Omental fat pad (tissue), 4 donors: Measurements from ENCODE around the gene TOR4A. TPM values are rescaled to one million over a fixed set of nuclear protein-coding genes. Genes with fewer than 3 reads are reported as not detected.

Experiments
- ATAC-seq: fragments of 150-250 bp; one replicate; pipeline ENCODE4 v1.9.1; 2016; ENCODE audit warnings: mild to moderate bottlenecking, moderate library complexity; ENCODE audit not compliant: low FRiP score
- DNase-seq: peaks from one replicate; pipeline ENCODE4 v3.0.0-alpha.2; 2019; ENCODE audit warnings: low spot score
- total RNA-seq, 4 donors: library from RNA; depleted of rRNA; stranded (reverse); fragments of >200 nt; gene quantifications; one replicate each; pipeline ENCODE4 v1.1.0, GENCODE V29; 2016
- TF ChIP-seq, protein P1 (sequence below), 3 donors: fragments of 450-650 bp; IDR thresholded peaks; one replicate each; pipeline ENCODE4 v1.5.1; 2016 to 2017; ENCODE audit warnings: antibody characterized with exemption in 3 of 3, mild to moderate bottlenecking in 3 of 3, moderate library complexity in 2 of 3

TOR4A gene
- total RNA-seq, 4 donors from 2014 or later = 9.8 to 17.7 (median 11.6) TPM

DNA sequence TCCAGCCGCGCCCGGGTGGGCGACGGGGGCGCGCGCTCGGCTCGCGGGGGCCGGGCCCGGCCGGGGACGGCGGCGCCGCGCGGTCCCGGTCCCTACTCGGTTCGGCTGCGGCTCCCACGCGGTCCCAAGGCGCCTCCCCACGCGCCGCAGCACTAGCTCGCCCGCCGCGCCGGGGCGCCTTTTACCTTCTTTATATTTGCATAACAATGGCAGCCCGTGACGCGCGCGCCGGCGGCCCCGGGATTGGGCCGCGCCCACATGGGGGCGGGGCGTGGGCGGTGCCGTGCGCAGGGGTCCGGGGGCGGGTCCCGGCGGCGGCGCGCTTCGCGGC, 24.6 kb downstream of the TOR4A start, which contains the start of gene NRARP:
Gene NRARP (minus strand): TSS at position 154 of the 331 bp plus-strand sequence. CDS start 343 bp downstream, outside the sequence.
- ATAC-seq (peak; percentile 70), DNase-seq (peak; percentile 84)

DNA sequence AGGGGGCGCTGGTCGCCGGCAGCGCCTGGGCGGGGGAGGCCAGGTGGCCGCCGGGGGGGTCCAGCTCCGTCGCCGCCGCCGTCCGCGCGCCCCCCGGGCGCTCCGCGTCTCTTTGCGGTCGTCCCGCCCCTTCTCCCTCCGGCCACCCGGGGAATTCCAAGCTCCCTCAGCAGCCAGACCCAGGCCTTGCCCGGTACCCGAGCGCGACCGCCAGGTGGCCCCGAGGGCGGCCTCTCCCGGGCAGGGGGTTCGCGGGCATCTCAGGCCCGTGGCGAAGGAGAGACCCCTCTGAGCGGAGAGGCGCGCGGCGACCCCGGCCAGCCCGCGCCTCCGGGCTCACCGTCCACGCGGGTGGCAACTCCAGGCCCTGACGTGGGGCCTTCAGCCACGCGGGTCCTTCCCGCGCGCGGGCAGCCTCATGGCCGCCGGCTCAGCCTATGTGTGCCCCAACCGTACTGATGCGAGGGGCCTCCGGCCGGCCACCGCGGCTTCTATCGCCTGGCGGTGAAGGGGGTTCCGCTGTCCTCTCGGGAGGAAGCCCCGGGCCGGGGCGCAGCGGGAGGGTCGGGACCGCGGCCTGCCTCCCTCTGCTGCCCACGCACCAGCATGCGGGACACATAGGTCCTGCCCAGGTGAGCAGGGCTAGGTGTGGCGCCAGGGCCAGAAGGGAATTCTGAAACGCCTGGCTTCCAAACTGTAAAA, 25.1 kb downstream of the TOR4A start:
- DNase-seq = no peak
- TF ChIP-seq, protein P1, sequence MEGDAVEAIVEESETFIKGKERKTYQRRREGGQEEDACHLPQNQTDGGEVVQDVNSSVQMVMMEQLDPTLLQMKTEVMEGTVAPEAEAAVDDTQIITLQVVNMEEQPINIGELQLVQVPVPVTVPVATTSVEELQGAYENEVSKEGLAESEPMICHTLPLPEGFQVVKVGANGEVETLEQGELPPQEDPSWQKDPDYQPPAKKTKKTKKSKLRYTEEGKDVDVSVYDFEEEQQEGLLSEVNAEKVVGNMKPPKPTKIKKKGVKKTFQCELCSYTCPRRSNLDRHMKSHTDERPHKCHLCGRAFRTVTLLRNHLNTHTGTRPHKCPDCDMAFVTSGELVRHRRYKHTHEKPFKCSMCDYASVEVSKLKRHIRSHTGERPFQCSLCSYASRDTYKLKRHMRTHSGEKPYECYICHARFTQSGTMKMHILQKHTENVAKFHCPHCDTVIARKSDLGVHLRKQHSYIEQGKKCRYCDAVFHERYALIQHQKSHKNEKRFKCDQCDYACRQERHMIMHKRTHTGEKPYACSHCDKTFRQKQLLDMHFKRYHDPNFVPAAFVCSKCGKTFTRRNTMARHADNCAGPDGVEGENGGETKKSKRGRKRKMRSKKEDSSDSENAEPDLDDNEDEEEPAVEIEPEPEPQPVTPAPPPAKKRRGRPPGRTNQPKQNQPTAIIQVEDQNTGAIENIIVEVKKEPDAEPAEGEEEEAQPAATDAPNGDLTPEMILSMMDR (IDR thresholded peaks at IDR 0.05) = peak in 1 of 3 donors; percentile 52
- peak; percentile 12 for ATAC-seq

More for the DNA sequence above, 24.6 kb downstream of the TOR4A start, which contains the start of gene NRARP:
- TF ChIP-seq, protein P1 (IDR thresholded peaks at IDR 0.05) = no peak

DNA sequence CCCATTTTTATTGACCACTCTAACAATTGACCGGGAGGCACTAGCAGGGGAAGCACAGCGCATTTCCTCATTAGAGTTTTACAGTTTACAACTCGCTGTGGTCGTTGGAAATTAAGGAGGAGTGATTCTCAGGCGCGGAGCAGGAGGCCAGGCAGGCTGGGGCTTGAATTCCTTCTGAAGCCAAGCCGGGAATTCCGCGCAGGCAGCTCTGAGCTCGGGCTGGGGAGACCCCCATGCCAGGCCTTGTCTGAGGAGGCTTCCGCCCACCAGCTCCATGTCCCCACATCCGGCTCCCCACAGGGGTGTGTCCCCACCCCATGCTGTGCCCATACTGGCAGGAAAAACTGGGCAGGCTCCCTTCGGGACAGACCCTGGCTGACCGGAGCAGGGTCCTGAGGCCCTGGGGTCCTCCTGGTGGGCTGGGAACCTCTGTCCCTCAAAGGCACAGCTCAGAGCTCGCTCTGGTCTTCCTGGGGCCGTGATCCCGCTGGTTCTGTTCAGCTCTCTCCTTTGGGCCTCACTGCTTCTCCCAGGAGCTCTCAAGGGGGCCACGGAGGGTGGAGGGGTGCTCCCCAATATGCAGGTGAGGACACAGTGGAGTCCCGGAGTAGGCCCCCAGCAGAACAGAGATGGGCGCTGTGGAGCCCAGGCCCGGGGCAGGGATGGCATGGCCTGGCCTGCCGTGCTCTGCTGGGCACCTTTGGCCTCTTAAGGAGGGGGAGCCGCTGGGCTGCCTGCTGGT, 25.8 kb downstream of the TOR4A start:
- TF ChIP-seq, protein P1 (IDR thresholded peaks at IDR 0.05) = no peak

DNA sequence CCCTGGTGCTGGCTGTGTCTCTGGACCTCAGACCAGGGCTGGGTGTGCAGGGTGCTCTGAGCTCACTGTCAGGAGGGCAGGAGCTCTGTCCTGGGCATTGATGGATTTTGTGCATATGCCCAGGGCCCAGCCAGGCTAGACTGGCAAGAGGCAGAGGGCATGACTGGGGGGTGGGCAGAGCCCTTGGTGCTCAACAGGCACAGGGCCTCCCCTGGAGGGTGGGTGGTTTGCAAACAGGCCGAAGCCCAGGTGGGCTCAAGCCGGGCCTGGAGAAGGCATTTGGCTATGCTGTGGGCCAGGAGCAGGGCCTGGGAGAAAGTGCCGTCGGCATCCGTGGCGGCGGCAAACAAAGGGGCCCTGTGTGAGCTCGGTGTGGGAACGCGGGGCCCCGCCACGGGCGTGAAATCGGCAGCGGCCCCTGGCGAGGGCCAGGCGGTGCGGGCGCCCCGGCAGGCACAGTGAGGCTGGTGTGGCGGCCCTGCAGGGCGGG, 26.4 kb downstream of the TOR4A start:
- ATAC-seq (no peak), DNase-seq (no peak)
- TF ChIP-seq, protein P1 (IDR thresholded peaks at IDR 0.05) = no peak

More for the DNA sequence above, 25.8 kb downstream of the TOR4A start:
- DNase-seq (no peak), ATAC-seq (no peak)

DNA sequence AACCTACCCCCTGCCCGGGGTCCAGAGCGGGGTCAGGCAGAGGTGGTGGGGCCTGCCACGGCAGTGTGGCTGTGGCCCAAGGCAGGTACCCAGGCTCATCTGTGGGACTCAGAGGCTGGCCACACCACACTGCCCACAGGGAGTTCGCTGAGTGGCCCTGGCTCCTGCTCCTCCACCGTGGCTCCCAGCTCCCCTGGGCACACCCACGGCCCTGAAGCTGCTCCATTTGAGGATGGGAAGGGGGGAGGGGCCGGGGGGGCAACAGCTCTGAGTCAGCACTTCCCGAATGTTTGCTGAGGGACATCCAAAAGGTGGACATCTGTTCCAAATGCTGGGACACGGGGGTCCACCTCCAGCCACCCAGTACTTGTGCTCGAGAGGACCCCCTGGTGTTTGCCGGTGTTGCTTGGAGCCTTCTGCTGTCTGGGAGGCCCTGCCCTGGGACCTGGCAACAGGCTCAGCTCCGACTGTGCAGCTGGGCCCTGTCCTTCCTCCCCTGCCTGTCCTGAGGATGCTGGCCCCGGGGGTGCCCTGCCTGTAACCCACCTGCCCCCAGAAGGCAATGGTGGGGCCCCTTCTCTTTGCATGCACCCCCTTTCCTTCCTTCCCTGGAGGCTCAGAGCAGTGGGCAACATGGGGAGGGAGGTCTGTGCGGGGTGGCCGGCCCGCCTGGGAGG, 27.0 kb downstream of the TOR4A start:
- DNase-seq = no peak
- ATAC-seq = no peak
- TF ChIP-seq, protein P1 (IDR thresholded peaks at IDR 0.05) = no peak

DNA sequence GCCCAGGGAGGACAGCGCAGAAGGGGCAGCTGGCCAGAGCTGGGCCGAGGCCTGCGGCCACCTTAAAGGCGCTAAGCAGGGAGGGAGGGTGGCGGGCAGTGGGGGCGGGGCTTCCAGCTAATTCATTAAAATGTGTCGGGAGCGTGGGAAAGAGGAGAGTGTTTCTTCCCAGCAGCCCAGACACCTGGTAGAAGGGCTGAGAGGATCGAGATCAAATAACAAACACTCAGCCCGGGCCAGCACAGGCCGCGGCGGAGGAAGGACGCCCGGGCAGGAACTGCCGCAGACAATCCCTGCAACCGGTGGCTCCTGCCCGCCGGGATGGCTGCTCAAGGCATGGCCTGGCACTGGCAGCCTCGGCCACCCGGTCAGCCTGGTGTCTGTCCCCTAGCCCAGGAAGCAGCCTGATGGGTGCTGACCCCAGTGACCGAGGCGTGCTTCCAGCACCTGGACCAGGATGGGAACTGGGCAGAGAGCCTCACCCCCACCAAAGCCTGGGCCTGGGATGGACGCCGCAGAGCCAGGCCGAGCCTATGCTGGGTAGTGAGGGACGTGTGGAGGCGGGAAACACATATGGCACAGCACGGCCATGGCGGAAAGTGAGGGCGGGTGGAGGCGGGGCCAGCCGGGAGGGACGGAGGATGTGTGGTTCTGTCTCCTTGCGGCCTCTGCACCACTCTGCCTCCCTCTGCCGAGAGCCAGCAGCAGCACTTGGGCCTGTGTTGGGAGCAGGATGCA, 27.7 kb downstream of the TOR4A start:
- TF ChIP-seq, protein P1 (IDR thresholded peaks at IDR 0.05) = no peak
- ATAC-seq (no peak), DNase-seq (no peak)
